HG03097 (cell line): Measurements from ENCODE around the gene RFTN1.

Experiments used
- ATAC-seq: cut with Tn5 transposase; IDR thresholded peaks from one replicate; pipeline ENCODE4 v1.9.1; 2021; ENCODE audit not compliant: unreplicated experiment, low FRiP score

Gene RFTN1

DNA sequence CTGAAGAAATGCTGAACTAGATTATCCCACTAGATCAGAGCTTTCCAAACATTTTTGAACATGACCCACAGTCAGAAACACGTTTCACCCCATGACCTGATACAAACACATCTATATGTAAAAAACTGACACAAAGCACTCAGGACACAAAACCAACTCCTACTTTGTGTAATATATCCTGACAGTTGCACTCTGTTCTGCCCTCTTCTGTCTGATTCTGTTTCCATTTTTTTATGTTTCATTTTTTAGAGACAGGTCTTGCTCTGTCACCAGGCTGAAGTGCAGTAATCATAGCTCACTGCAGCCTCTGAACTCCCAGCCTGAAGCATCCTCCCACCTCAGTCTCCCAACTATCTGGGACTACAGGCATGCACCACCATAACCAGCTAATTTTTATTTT, 15.8 kb upstream of the RFTN1 start:
- no peak for ATAC-seq

DNA sequence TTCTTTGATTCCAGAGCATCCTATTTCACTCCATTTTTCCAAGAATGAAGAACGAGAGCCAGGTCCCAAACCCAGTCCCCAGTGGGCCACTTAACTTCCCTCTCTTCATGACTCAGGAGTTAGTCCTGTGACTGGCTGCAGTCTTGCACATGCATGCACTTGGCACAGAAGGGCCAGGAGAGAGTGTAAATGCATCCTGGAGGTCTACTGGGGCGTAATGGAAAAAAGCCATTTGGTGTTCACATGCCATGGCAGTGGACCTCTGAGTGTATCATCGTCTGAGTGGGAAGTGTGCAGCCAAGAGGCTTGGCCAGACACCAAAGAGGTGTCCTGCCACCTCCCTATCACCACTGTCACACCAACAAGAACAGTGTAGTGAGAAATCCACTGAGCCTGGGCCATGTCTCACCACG, 15.1 kb upstream of the RFTN1 start:
- no peak for ATAC-seq

DNA sequence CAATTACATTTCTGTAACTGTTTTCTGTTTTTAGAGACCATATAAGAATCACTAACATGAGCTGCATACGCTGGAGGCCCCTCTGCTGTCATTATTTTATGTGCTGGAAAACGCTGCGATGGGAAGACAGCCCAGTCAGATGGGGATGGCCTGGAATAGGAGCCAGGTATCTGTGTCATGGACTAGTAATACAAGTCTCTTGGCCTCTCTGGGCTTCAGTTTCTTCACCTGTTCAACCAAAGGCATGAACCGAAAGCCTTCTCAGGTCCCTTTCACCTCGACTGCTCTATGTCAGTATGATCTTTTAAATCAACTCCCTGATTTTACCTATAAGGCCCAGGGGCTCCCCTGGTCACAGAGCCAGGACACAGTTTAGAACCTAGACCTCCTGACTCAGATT, 14.6 kb upstream of the RFTN1 start:
- ATAC-seq: no peak

DNA sequence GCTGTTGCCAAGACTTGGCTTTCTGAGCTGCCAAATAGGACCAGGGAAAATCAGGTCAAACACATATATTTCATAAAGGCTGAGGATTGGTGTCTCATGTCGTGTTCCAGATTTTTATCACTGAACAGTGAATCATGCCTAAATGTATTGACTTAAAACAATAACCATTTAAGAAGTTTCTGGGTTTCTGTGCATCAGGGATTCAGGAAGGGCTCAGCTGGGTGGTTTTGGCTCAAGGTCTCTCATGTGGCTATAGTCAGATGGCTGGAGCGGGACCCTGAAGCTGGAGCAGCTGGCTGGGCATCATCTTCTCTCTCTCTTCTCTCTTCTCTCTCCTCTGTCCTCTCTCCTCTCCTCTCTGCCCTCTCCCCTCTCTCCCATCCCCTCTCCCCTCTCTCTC, 10.7 kb upstream of the RFTN1 start:
- ATAC-seq: no peak

DNA sequence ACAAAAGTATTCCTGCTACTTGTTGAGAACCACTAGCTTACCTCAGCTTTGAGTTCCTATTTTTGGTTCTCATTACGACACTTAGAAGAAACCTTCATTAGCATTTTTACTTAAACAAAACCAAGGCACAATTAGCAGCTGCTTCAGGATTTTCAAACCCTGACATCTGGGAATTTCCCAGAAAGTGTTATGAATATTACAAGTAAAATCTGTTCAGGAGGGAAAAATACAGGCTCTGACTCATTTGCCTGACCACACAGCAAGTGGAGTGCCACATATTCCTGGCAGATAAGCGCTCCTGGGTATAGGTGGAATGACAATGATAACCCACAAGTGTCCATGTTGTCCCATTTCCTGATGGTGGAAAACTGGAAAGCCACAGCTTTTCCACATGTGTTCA, 10.3 kb upstream of the RFTN1 start:
- no peak for ATAC-seq

DNA sequence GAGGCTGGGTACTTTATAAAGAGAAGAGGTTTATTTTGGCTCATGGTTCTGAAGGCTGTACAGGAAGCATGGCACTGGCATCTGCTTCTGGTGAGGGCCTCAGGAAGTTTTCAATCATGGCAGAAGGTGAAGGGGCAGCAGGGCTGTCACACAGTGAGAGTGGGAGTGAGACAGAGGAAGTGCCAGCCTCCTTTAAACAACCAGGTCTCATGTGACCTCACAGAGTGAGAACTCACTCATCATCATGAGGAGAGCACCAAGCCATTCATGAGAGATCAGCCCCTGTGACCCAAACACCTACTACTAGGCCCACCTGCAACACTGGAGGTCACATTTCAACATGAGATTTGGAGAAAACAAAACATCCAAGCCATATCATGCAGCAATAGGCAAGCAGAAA, 9.3 kb upstream of the RFTN1 start:
- ATAC-seq: no peak

DNA sequence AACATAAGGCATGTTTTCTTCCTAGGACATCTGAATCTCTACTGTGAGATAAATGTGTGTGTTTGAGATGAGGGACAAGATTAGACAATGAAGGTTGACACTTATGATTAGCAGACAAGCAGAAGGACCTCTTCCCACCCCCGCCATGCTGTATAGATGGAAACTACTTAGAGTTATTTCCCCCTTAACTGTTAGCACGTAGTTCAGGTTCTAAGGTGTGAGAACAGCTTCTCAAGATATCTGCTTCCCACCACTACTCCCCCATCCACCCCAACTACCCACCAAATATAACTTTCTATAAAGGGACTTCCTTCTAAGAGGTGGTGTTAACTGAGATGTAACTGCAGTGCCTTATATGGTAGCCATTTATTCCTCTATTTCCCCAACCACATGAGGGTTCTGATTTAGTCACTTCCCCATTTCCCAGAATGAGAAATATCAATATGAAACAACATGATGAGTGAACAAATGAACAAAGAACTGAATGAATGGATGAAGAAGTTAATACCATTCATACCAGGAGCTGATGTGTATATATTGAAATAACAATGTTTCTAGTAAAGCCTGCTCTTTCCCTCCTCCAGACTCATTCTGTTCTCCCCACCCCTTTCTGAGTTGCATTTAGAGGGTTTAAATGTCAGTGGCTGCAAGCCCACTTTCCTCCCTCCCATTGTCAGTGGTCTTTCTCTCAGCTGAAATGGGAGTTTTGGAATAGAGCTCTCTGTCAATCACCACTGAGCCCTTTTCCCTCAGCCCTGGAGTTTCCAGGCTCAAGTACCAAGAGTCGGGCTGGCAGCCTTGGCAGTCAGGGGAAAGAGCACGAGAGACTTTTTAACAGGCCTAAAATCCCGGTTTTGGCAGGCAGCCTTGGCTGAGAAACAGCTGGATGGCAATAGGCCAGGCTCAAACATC, 7.7 kb upstream of the RFTN1 start:
- no peak for ATAC-seq

DNA sequence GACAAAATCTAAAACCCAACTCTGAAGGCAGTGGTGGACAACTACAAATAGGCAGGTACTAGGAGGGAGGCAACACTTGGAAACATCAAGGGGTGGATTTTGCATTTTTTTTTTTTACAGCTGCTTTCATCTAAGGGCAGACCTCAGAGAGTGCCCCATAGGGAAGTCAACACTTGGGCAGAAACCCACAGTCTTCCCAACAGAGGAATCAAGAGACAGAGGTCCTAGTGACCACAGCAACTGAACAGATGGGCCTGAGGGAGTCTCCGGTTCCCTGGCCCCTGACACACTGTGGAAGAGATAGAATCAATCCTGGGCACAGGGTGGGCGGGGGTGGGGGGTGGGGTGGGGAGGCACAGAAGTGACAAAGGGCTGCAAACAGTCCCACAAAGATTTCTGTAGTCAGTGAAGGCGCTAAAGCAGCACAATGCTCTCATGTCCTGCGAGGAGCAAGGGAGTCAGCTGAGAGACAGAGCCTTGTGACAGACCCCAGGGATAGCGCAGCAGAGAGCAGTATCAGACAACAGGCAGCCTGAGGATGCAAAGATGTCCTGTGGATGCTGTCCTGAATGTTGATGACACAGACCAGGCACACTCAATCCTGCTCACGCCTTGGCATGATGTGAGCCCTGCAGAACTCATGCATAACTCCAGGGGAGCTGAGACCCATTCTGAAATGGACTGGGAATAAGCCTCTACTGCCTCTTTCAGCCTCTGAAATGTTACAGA, 6.9 kb upstream of the RFTN1 start:
- no peak for ATAC-seq

DNA sequence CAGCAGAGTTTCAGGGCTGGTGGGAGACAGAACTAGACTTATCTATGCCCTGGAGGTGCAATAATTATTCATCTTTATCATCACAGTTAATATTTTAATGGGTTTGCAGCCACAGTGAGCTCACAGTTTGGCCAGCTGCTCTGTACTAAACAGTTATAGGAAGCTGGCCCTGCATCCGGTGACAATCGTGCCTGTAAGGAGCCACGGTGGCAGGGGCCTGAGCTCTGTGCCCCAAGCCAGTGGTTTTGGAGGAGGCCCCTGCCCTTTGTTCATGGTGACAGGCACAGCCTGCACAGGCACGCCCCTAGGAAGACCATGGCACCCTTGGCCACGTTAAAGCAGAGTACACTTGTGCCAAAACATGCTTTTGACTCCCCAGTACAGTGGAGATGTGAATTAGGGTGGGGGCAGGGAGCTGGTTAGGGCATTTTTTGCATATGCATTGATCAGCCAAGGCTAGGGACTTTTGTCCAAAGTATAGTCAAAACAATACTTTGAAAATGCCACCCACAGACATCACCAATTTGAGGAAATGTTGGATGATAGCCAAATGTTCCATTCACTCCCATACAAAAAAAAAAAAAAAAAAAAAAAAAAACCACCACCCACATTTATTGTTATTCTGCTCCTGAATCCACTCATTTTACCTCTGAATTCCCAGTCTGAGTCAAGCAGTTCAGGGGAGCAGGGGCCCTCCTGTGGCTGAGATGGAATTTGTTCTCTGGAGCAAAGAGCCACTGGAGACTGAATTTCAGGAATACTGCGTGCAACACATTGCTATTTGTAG, 3.4 kb upstream of the RFTN1 start:
- no peak for ATAC-seq

DNA sequence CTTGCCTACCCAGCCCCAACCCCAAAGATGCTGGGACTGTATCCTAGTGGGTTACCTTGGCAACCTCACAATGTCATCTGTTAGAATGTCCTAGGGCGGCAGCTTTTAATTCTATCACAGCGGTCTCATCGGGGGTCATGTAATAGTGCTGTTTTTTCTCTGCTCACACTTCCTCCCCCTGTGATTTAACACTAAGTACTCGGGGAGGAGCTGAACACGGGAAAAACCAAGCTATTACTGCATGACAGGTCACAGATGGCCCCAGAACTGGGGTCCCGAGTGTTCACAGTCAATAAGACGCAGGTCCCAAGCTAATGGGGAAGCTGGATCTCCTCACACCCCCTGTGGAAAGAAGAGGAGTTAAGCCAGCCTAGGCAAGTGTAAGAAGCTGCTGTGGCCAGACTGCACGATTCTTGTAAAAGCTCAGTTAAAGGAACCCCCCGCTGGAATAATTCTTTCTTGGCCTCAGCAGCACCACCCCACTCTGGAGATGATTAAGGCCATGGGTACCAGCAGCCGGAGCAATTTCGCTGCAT, 2.5 kb upstream of the RFTN1 start:
- no peak for ATAC-seq

DNA sequence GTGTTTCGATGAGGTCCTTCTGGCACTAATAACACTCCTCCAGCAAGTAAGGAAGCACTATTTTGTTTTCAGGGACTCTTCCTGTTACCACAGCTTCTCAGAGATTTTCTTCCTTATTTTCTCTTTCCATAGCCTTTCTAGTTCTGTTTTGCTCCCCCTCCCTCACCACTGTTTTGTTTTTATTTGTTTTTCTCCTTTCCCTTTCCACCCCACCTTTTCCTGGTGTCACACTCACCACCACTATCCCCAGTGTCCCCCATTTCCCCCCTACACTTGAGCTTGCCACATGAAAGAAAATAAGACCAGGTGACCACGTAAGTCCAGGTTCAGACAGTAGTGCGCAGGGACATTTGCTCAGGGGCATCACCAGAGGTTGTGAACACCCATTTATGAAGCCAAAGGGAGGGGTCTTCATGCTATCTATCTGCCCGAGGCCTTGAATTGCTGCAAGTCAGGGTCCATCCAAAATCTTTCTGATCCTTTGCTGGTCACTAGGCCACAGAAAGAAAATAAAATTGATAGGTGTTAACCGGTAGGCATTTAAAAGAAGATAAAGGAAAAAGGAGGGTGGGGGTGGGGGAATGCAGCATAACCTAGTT, 1.4 kb upstream of the RFTN1 start:
- ATAC-seq: no peak

DNA sequence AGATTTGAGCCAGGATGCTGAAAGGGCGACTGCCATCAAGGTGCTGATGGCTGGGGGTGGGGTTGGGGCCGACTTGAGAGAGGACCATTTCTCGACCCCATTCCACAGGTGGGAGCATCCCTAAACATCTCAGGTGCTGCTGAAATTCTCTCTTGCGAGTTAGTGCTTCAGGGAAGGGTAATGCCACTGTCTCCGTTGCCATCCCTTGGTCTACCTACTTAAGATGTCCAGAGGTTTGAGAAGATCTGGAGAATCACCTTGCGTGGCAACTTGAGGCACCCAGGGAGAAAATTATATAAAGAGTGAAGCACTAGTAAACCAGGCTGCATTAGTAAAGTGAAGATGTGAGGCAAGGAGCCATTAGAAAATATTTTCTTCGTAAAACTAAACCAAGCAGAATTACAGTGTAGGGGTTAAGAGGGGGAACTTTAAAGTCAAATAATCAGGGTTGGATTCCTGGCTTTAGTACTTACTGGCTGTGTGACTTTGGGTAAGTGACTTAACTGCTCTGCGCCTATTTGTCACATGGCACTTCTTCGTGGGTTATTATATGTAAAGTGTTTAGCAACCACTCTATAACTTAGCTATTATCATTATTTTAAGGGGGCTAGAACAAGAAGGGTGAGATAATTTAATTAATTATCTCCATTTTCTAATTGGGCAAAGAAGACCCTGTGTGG, 662 bp upstream of the RFTN1 start:
- no peak for ATAC-seq

DNA sequence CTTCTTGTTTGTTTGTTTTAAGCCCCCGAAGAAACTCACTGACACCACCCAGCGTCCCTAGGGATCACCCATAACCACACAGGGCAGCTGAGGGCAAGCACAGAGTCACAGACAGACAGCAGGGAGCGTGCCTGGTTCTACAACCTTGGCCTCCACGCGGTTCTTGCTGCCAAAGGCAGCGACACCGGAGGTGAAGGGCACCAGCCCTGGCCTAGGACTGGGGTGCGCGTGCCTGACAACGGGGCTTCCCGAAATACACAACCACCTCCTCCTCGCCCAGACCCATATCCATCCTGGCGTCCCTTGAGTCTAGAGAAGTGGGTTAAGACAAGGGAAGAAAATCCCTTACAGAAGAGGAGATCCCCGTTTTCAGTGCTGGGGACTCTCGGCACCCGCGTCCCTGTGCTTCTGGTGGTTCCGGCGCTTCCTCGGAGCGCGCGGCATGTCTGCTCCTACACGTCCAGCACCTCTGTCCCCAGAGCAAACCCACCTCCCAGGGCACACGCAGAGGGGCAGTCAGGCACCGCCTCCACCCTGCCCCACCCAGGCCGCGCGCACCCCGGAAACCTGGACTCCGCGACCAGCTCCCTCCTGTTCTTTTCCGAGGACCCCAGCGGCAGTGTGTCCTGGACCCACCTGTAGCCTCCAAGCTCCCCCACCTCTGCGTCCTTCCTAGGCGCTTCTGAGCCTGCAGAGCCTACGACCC, 911 bp downstream of the RFTN1 start:
- ATAC-seq: peak; percentile 13

DNA sequence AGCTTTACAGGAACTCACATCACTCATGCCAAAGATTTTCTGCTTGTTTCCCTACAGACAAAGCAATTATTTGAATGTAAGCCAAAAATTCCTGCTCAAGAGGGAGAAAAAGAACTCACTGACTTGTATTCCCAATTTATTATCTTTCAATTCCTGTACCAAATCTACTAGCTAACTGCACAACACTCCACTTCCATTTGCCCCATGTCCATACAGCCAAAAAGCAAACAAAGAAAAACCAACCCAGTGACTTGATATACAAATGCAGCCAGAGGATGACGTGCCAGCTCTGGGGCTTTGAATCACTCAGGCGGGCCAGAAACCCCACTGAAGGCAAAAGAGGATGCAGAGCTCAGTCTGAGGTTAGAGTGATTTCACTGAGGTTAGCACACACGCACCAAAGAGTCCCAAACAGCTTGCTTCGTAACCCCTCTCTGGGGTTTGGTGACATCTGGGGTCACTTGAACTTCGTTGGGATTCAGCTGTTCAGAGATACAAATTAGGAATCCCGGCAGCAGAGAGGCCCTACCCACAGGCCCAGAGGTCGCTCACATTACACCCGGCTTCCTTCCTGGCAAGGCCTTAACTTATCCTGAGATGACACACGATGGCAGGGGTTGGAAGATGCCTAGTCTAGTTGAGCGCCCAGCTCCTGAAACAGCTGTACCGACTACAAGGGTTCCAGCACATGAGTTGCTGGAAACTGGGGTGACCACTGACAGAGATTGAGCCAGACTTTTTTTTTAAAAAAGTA, 1.6 kb downstream of the RFTN1 start:
- ATAC-seq: peak; percentile 38

DNA sequence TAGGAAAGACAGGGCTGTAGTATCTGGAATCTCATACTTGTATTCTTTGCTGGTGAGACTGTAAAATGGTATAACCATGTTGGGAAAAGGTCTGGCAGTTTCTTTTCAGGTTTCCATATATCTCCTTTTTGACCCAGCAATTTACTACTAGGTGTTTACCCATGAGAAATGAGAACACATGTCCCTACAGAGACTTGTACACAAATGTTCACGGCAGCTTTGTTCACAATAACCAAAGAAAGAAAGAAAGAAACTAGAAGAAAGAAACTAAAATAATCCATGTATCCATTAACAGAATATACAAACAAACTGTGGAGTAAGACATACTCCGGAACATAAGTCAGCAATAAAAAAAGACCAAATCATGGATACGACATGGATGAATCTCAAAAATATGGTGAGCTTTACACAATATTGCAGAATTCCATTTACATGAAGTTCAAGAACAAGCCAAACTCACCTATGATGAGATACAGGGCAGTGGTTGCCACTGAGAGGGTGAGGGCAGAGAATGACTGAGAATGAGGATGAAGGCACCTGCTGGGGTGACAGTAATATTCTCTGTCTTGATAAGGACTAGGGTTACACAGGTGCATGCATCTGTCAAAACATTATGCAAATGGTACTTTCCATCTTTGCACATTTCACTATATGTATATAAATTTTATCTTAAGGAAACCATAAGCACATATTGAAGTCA, 2.7 kb downstream of the RFTN1 start:
- ATAC-seq: peak; percentile 13

DNA sequence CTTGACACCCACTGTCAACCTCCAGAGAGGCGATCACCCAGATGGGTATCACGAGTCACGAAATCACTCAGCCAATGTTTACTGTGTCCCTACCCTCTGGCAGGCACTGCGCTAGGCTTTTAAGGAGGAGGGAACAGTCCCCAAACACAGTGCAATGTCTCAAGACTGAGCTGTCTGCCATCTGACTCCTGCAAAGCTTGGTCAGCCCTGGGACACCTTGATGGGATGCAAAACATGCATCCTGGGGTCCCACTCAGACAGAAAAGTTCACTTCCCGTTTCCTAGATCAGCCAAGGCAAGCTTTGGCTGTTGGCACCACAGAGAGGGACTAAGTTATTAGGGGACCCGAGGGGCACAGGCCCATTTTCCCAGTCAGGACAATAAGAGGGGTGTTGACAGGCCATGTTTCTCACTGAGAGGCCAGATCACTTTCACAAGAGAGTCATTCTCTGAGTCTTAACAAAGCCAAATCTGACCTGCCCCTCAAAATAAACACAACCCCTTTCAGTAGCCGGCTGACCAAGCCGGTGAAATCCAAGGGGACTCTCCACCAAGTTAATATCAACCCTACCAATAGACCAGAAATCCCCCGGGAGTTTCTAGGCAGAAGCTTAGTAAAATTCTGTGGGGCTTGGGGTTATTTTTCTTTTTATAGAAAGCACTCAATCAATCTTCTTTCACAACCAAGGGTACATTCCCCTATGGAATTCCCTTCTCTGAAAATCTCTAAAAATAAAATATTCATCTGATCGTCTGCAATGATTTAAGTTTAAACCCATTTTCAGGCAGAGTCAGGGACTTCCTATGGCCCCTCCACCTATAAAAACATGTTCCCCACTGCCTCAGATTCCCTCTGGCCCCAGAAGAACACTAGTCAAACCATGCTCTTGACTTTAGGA, 3.5 kb downstream of the RFTN1 start:
- ATAC-seq: peak; percentile 23

DNA sequence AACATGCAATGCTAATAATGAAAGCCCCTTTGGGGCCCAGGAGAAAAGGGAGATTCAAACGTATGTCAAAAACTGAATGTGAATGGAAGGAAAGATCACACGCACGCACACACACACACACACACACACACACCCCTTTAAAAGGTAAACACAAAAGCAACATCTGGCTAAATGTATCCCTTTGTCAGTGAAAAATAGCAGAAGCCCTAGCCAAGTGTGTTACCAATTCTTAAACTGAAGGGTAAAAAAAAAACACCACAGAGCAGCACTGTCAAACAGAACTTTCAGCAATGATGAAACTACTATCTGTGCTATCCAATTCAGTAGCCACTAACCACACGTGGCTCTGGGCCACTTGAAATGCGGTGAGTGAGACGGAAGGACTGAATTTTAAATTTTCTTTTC, 4.9 kb downstream of the RFTN1 start:
- ATAC-seq: no peak
